GM21619 (cell line): Measurements from ENCODE around the gene CD2AP.
"Not testable (repeated sequence)": the region's sequence is repeated elsewhere in the genome, so short reads cannot be mapped to it uniquely, and the experiment has no call there.

Experiments
- ATAC-seq: cut with Tn5 transposase; IDR thresholded peaks from one replicate; pipeline ENCODE4 v1.9.1; 2021; ENCODE audit not compliant: unreplicated experiment

Gene CD2AP

DNA sequence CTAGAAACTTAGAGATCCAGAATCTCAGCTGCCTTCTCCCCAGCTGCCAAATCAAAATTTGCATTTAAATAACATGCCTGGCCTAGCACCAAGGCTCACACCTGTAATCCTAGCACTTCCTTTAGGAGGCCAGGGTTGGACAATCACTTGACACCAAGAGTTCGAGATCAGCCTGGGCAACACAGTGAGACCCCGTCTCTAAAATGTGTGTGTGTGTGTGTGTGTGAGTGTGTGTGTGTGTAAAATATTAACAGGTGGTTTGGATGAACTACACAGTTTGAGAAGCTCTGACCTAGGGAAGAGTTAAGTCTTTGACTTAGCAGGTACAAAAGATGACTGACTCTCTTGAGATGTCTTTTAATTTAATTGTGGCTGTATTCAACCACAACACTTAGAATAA, 20.2 kb upstream of the CD2AP start:
- no peak for ATAC-seq

DNA sequence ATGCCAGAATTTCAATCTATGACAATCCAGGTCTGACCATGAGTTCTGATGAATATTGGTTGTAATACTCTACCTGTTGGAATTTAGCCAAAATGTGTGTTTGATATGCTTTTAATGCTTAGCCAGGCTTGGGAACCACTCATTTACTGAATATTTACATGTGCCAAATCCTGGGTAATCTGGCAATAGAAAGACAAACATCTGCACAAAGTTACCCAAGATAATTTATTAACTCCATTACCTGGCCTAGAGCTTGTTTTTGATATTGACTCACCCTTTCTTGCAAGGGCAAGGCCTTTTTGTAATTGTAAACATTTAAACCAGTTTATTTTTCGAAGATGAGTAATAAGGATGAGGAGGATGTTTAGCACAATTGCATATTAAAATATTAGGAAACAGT, 13.5 kb upstream of the CD2AP start:
- ATAC-seq, result no peak

DNA sequence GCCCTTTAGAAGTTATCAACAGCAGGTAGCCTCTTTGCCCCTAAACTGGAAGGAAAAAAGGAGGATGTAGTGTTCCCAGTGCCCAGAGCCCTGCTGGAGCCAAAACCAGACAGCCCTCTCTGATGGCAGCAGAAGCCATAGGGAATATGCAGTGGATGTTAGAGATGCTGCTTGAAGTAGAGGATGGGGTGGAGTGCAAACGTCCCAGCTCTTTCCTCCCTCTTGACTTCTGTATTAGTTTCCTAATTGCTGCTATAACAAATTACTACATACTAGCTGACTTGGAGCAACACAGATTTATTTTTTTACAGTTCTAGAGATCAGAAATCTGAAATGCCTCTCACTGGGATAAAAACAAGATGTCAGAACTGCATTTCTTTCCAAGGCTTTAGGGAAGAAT, 12.5 kb upstream of the CD2AP start:
- ATAC-seq, result no peak

DNA sequence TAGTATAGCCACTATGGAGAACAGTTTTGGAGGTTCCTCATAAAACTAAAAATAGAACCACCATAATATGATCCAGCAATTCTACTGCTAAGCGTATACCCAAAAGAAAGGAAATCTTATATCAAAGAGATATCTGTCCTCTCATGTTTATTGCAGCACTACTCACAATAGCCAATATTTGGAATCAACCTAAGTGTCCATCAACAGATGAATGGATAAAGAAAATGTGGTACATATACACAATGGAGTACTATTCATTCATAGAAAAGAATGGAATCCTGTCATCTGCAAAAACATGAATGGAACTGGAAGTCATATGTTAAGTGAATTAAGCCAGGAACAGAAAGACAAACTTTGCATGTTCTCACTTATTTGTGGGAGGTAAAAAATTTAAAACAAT, 5.7 kb upstream of the CD2AP start:
- no peak for ATAC-seq

DNA sequence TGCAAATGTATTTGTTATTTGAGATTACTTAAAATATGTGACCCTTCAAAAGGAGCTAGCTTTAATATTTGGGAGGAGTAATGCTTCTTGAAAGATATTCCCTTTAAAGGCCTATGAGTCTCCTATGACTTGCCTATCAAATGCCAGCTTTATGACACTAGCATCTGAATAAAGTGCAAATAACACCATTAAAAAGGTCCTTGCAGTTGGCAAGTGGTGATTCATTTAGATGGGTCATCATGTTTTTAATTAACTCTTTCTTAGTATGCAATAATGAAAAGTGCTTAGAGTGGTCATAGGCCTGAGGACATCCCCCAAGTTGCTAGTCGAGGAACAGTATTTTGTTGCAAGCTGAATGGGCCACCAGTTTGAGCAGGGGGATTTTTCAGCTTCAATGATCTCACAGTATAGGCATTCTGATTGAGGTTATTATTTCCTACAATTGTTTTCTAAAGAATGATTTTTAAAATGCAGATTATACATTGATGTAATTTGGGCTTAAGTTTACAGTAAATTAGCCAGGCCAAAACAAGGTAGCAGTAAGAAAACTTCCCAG, 3.7 kb upstream of the CD2AP start:
- no peak for ATAC-seq

DNA sequence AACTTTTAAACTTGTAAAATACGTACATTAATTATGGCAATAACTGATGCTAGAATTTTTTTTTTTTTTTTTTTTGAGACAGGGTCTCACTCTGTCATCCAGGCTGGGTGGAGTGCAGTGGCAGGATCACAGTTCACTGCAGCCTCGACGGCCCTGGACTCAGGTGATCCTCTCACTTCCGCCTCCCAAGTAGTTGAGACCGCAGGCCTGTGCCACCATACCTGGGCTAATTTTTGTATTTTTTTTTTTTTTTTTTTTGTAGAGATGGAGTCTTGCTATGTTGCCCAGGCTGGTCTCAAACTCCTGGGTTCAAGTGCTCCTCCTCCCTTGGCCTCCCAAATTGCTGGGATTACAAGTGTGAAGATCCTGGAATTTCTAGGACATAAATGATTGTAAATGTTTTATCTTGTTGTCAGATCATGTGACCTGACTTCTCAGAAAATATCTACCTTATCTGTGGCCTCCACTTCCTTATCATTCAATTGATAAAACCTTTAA, 2.2 kb upstream of the CD2AP start:
- ATAC-seq, result no peak

DNA sequence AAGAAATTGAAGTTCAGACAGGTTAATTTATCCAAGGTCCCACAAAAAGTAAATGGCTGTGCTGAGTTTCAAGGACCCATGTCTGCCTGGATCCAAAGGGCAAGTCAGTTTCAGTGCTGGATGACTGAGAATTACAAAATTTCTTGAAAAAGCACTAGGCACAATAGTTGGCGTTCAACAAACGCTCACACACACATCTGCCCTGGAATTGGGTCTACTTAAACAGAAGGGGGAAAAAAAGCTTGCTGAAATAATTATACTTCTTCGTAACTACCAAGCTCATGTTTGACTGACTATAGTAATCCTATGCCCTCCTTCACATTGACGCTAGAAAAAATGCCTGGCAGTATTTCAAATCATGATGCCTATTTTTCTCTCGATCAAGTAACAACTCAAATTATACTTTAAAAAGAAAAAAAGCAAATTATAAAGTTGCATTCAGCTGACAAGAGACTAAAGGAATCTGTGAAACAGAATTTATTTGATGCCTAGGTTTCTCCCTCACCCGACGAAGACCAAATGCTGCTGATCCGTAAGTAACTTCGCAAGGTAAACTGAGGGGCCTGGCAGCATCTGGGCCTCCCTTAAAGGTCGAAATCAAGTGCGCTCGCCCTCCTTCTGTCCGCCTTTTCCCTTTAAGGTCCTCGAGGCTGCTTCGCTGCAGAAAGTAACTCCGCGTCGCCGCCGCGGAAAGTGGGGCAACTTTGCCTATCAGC, 650 bp upstream of the CD2AP start:
- no peak for ATAC-seq

DNA sequence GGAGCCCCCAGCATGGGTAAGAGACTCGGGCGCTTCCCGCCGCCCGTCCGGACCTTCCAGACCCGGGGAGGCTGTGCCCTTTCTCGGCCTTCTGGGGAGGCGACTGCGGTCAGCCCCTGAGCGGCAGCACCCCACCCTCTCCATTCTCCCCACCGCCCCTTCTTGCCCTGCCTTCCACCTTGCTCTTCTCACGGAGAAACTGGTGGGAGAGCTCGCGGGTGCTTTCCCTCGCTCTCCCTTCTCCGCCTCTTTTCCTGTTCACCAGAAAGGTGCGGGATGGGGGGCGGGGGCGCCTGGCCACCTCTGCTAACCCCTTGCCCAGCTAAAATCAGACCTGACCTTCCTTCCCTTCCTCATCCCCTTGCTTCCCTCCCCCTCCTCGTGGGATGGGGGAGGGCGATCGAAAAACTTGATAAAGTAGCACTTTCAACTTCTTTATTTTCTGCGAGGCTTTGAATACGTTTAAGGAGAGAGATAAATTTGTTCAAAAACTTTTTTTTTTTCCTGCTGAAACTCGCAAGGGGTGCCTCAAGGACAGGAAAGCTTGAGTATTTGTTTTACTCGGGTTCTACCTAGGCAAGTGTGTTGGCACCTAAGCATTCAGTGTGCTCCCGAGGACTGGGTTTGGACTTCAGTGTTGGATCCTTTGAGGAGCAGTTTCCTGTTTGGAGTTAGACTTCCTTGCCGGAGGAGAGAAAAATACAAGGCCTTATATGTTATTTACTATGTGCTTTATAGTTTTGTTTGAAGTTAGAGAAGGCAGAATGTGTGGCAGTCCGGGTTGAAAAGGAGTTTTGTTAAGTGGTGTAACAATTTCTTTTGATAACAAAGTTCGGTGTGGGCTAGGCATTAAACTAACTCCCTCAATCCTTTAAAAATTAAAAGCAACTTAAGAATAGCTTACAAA, 897 bp downstream of the CD2AP start:
- peak; percentile 0 for ATAC-seq

DNA sequence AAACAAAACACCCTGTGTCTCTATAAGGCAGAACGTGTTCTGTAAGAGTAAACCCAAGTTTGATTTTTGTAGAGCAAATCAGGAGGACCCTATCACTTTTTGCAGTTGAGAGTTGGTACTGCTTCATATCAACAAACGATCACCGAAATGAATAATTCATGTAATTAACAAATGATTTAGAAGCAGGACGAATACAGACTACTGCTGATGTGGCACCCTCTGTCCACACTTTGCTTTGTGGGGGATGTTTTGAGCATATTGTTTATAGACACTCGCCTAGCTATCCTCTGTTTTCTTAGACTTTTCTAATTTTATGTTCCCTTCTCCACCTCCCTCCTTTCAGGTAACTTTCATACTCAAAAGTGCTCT, 1.5 kb downstream of the CD2AP start:
- no peak for ATAC-seq

DNA sequence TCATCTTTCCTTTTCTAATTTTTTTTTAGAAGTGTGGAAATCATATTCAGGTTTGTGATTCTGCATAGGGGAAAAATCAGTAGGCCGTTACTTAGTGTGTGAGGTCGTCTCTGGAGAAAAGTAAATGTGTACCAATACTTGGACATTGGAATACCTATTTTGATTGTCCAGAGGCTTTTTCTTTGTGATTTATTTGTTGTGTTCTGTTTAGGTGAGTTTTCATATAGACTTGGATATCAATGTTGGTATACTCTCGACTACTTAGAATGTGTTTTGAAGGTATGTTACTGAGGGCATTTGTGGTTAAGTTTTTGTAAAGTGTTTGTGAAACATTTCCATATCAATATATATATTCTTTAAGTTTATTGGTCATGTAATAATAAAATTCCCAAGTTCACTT, 2.3 kb downstream of the CD2AP start:
- ATAC-seq, result no peak

DNA sequence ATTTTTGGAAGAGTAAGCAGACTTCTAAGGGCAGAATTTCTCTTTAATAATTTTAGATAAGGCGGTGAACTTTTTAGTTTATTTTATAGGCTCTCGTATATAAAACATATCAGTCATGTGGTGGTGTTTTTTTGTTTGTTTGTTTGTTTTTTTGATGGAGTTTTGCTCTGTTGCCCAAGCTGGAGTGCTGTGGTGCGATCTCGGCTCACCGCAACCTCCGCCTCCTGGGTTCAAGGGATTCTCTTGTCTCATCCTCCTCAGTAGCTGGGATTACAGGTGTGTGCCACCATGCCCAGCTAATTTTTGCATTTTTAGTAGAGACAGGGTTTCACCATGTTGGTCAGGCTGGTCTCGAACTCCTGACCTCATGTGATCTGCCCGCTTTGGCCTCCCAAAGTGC, 3.6 kb downstream of the CD2AP start:
- not testable (repeated sequence) for ATAC-seq

DNA sequence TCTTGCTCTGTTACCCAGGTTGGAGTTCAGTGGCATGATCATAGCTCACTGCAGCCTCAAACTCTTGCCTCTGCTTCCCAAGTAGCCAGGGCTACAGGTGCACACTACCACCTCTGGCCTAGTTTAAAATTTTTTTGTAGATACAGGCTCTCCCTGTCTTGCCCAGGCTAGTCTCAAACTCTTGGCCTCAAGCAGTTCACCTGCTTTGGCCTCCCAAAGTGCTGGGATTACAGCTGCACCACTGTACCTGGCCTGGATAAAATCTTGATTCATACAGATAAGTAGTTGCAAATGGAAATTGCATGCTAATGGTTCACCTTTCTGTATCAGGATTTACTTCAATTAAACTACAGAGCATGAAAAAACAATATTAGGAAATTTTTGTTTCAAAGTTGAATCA, 4.2 kb downstream of the CD2AP start:
- no peak for ATAC-seq

DNA sequence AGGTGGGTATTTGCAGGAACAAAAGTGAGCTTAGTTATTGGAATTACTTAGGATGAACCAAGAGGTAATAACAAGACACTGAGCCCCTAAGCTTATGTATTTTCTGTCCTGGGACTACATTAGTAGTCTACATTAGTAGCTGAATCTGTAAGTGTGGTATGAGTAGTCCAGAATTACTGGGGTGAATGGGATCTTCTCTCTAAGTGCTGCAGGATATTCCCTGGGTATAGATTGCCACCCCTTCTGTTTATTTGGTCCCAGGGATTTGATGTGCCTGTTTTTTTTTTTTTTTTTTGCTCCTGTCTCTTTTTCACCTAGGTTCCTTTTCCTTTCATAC, 5.9 kb downstream of the CD2AP start:
- peak; percentile 39 for ATAC-seq

DNA sequence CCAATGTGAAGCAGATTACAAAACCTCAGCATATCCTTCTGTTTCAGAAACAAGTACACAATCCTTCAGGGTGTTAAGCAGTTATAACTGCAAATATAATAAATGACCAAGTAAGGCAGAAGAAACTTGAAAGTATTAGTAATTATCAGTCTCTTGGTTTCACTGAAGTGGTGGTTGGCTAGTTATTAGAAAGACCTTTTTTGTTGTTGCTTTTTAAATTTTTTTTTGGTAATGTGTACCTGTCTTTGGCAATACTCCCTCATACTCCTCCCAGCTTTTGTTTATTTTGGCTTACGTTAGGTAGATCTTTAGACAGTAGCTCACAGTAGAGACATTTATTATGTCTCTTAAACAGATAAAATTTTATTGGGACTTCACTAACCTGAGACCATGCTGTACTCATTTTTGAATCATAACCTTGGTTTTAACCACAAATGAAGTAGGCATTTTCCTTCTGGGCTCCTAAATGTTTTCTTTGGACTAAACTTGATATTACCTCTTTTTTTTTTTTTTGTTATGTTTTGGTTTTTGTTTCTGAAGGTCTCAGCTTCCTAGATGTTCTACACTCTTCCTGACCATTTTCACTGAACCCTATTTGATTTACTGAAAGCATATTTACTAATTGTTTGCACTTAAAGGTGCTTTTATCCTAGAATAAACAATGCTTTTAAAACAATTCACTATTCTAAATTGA, 6.4 kb downstream of the CD2AP start:
- peak; percentile 60 for ATAC-seq

DNA sequence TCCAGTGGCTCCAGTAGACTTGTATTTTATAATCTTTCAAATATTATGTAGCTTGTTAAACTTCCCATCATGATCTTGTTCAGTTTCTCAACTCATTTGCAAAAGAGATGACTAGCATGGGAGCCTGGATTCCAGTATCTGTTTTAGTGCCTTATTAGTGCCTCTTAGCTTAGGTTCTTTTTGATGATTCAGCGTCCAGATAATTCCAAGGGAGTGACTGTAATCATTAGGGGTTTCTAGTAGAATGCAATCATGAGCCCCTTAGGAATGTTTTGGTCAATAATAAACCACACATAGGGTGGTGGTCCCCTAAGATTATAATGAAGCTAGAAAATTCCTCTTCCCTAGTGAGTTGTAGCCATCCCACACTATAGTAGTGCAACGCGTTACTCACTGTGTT, 7.0 kb downstream of the CD2AP start:
- no peak for ATAC-seq

DNA sequence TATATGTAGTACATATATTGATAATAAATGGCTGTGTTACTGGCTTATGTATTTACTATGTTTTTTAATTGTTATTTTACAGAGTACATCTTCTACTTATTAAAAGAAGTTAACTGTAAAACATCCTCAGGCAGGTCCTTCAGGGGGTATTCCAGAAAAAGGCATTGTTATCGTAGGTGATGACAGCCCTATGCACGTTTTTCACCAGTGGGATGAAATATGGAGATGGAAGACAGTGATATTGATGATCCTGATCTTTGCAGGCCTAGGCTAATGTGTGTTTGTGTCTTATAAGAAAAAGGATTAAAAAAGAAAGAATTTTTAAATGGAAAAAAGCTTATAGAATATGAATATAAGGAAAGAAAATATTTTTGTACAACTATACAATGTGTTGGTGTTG, 7.5 kb downstream of the CD2AP start:
- ATAC-seq, result no peak

DNA sequence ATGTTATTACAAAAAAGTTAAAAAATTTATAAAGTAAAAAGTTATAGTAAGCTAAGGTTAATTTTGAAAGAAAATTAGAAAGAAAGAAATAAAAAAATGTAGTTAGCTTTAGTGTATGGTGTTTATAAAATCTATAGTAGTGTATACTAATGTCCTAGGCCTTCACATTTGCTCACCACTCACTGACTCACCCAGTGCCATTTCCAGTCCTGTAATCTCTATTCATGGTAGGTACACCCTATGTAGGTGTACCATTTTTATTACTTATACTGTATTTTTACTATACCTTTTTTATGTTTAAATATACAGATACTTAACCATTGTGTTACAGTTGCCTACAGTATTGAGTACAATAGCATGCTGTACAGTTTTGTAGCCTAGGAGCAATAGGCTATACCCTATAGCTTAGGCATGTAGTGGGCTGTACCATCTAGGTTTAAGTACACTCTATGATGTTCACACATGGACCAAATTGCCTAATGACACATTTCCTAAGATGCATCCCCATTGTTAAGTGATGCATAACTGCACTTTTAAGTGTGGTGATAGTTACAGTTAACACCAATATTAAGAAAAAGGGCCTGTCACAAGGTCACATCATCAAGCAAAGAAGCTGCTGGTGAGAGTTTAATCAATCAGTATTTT, 8.0 kb downstream of the CD2AP start:
- no peak for ATAC-seq

DNA sequence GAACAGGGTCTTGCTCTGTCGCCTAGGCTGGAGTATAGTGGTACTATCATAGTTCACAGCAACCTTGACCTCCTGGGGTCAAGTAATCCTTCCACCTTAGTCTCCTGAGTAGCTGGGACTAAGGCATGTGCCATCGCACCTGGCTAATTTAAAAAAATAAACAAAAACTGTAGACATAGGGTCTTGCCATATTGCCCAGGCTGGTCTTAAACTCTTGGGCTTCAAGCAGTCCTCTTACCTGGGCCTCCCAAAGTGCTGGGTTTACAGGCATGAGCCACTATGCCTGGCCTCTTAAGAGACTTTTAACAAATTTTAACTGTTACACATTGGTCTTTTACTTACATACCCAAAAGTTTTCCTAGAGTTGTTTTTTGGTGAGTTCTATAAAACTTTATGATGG, 12.4 kb downstream of the CD2AP start:
- ATAC-seq, result no peak

DNA sequence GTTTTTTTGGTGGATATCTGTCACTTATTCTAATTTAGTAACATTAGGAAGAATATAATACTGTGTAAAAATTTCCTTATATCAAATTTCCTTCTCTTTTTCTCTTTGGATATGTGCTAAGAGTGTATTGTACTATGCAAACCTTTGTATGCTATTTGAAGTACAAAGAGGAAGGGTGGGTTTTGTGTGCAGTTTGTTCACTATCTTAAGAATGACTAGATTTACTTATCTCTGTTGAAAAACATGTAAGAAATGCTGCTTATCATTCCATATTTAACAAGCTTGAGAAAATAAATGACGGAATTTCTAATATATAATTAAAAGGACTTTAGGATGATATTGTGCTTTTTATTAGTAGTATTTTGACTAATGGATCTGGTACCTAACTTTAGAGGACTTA, 13.1 kb downstream of the CD2AP start:
- no peak for ATAC-seq

DNA sequence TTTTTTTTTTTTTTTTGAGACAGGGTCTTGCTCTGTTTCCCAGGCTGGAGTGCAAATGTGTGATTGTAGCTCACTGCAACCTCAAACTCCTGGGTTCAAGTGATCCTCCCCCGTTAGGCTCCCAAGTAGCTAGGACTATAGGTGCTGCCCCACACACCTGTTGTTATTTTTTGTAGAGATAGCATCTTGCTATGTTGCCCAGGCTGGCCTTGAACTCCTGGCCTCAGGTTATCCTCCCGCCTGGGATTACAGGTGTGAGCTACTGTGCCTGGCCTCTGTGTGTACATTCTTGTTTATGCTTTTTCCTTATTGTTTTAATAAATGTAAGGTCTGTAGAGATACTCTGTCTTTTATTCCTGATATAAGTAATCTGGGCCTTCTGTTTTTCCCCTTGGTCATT, 14.8 kb downstream of the CD2AP start:
- ATAC-seq, result no peak

DNA sequence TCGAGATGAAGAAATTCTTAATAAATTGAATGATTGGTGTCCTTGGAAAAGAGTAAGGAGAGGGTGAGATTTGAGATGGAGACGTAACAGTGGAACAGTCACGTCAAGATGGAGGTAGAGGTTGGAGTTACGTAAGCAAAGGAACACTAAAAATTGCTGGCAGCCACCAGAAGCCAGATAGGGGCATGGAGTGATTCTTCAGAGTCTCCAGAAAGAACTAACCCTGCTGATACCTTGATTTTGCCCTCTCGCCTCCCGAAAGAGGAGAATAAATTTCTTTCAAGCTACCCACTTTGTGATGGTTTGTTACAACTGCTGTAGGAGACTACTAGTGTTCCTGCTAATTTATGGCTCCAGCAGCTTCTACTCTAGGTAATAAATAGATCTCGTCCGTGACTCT, 17.6 kb downstream of the CD2AP start:
- ATAC-seq, result no peak
